HG02759 (cell line): Measurements from ENCODE around the gene SP110.
"Not testable (repeated sequence)": the region's sequence is repeated elsewhere in the genome, so short reads cannot be mapped to it uniquely, and the experiment has no call there.

Source experiments
- ATAC-seq: cut with Tn5 transposase; IDR thresholded peaks from one replicate; pipeline ENCODE4 v1.9.1; 2021; ENCODE audit warnings: mild to moderate bottlenecking, moderate library complexity; ENCODE audit not compliant: unreplicated experiment

Gene SP110

DNA sequence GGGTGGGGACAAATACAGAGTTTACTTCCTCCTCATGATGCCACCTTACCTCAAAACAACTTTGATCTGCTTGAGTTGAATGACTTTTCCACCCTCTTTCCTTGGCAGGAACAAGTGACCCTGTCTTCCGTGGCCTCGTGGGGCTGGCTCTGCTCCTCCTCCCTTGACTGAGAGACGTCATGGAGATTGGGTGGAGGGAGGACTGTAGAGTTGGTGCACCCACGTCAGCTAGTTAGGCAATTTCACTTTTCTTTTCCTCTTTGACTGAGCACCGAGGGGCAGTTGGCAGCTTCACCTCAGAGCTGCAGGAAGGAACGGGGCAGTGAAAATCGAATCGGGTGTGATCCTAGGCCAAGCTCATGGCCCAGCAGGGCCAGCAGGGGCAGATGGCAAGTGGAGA lies 5.7 kb upstream of the SP110 start, which contains the start of gene SP140:
TSS of gene SP140 (plus strand) at position 251 of the 400 bp plus-strand sequence. CDS start at position 360, 109 bp downstream.
- ATAC-seq, result peak; percentile 82

DNA sequence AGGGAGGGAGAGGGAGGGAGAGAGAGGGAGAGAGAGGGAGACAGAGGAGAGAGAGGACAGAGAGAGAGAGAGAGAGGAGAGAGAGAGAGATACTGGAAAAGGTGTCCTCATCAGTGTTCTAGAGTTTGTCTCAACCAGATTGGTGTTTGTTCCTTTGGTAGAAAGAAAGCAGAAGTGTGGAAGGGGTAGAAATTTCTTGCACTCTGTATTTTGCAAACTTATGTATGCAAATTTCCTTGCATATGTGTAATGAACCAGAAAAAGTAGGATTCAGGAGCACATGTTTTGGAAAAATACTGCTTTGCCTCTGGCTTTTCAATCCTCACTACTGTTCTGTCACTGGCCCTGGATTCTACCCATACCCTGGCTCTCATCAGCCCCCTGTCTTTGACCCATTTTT lies 4.7 kb upstream of the SP110 start:
- ATAC-seq, result no peak

DNA sequence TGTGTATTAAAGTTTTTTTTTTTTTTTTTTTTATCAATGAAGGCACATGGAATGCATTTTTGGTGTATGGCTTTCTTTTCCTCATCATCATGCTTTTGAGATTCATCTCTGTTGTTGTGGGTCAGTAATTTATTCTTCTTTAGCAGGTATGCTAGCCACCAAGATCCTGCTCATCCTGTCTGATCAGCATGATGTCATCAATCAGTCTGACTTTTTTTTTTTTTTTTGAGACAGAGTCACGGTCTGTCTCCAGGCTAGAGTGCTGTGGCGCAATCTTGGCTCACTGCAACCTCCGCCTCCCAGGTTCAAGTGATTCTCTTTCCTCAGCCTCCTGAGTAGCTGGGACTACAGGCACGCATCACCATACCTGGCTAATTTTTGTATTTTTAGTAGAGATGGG lies 3.0 kb upstream of the SP110 start:
- ATAC-seq, result not testable (repeated sequence)

DNA sequence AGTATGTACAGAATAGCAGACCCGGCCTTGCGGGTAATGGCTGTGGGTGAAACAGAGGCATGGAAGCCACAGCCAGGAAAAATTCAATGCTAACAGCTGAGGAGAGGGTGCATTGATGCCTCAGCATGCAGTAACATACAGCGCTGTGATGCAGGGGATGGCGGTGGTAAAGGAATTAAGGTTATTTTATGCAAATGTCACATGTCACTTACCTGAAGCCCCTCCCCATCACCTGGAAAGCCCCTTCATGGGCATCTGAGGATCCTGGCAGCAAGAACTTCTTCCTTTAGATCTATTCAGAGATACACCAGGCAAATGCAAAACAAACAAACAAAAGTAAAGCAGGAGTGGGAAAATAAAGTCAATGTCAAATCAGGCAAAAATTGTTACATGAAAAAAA lies 1.7 kb upstream of the SP110 start:
- no peak for ATAC-seq

DNA sequence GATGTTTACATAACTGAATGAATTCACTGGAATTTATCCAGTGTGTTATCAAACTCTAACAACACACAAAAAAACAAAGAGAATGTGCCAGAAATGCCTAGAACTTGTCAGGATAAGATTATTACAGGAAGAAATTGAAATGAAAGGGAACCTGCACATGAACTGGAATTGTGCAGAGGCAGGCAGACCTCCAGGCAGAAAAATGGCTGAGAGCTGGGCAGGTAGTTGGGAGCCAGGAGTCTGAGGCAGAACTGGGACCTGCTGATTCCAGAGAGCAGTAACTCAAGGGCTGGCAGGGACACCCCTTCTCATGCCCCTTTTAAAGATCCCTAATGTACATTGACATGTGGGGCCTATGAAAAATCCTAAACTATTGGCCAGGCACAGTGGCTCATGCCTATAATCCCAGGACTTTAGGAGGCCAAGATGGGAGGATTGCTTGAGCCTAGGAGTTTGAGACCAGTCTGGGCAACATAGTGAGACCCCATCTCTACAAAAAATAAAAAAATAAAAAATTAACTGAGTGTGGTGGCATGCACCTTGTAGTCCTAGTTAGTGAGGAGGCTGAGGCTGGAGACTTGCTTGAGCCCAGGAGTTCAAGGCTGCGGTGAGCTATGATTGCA lies 674 bp upstream of the SP110 start:
- no peak for ATAC-seq

DNA sequence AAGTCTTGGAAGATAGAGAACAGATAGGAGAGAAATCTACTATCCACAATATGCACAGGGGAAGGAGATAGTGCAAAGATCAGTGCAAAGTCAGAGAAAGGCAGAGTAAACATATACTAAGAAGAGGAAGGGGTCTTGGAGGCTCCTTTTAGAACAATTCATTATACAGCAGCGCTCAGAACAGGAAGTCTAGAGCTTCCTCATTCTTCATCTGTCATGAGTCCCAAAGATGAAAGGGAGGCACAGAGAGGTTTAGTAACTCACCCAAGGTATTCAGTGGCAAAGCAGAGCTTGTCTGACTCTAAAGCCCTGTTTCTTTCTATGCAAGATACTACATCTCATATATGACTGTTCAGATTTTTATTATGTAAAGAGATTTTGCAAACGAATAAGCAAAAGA lies 1.4 kb downstream of the SP110 start:
- no peak for ATAC-seq

DNA sequence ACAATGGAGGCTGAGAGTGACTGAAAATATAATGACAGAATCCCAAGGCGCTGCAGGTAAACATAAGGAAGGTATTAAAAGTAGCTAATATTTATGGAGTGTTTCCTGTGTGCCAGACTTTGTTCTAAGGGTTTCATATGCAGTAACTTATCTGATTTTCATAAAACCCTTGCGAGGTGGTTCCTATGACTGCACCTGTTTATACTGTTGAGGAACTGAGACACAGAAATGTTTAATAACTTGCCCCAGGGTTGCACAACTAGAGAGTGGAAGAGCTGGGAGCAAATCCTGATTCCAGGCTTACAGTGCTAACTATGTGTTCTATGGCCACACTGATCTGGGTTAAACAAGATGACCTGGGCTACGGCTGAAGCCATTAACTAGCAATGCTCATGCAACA lies 2.4 kb downstream of the SP110 start:
- ATAC-seq, result no peak

DNA sequence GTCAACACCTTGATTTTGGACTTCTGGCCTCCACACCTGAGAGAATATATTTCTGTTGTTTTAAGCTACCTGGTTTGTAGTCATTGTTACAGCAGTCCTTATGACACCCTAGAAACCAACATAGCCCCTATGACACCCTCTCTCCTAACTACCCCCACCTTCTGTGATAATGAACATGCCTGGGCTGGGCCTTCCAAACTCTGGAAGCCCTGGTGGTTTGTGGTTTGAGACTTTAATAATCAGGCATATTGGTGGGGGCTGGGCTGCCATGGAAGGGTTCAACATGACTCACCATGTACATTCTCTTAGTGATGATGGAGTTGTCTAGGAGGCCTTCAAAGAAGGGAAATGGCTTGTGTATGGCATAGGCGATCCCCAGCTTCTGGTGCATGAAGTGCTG lies 3.3 kb downstream of the SP110 start:
- ATAC-seq, result no peak

DNA sequence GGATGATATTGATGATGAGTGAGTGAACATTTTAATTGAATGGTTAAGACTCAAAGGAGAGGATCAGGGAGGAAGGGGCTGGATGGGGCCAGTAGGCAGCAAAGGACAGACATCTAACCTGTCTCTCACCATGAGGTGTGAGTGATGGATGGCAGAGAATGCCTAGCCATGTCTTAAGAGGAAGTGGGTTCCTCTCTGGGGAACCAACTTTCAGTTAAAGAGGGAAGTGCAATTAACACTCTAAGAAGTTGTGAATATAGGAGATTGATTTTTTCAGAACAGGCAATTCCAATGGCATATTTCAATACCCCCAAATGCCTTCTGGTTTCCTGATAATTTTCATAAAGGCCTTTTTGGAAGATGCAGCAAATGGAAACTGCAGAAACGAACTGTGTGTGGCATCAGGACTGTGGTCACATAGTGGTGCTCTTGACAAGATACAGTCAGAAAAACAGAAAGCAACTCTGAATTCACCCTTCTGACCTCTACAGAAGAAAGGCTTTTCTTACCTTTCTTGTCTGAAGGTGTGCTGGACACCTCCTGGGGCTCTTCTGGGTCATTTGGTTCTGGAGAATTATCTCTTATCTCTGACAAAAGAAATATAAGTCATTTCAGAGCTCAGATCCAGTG lies 10.2 kb downstream of the SP110 start:
- ATAC-seq, result peak; percentile 56

DNA sequence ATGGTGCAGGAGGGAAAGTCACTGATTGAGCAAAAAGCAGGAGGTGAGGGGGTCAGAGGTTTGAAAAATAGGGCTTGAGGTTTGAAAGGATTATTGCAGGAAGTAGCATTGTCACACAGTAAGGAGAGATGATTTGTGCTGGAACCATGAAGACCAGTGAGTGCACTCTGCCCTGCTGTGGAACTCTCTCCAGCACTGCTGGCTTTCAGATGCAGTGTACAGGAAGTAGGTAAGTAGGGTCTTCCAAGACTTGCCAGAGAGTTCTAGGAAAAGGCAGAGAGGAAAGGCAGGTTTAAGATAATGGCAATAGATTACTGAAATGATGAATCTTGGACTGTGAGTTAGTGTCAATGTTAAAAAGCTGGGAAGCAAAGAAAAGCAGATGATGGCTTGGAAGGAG lies 11.2 kb downstream of the SP110 start:
- ATAC-seq, result no peak

DNA sequence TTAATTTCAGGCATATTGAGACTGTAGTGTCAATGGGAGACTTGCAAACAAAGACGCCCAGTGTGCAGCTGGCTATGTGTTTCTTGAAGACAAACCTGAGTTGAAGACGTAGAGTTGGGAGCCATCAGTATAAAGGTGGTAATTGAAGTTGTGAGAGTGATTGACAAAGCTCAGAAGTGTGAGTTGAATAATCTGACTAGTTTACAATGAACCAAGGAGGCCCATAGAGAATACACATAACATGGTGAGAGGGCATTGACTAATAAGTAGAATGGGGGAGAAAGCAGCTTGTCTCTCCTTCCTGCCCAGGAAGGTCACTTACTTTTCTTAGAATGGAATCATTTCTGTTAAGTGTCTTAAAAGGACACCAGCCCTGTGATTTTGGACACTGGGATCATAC lies 14.1 kb downstream of the SP110 start:
- ATAC-seq, result peak; percentile 28

DNA sequence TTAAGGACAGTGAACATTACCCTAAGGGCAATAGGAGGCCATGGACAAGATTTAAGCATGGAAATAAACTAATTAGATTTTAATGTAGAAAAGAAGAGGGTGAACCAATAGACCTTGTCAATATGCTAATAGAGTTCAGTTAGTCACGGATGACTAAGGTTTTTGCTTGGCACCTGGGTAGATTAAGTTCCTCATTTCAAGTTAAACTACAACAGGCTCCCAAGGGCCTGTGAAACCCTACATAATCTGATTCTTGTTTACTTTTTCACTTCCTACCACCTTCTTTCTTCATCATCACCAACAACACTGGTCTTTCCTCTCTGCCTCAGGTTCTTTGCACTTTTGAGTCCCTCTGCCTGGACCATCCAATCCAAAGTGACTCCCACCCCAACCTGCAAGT lies 14.8 kb downstream of the SP110 start:
- ATAC-seq, result peak; percentile 41

DNA sequence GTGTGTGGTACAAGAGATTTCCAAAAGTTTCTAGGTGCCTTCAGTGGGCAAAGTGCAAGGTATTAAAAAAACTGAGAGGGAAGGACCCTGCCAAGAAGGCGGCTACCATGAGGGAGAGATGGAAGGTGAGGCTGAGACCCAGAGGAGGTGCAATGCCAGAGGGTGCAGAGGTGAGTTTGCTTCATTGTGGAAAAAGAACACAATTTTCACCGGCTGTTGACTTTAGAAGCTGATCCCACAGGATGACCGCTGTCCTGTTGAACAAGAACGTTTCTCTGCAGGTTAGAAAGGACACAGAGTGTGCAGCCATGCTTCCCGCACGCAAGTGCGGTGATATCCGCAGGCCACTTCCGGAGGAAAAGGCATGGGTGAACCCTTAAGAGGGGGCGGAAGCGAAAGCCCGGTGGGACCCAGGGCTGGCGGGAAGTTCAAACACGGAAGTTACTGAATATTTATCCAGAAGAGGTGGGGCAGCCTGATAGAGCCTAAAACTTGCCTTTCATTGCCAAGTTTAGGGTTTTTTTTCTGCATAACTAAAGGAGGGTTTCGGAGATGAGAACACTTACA lies 16.6 kb downstream of the SP110 start:
- ATAC-seq, result peak; percentile 66

DNA sequence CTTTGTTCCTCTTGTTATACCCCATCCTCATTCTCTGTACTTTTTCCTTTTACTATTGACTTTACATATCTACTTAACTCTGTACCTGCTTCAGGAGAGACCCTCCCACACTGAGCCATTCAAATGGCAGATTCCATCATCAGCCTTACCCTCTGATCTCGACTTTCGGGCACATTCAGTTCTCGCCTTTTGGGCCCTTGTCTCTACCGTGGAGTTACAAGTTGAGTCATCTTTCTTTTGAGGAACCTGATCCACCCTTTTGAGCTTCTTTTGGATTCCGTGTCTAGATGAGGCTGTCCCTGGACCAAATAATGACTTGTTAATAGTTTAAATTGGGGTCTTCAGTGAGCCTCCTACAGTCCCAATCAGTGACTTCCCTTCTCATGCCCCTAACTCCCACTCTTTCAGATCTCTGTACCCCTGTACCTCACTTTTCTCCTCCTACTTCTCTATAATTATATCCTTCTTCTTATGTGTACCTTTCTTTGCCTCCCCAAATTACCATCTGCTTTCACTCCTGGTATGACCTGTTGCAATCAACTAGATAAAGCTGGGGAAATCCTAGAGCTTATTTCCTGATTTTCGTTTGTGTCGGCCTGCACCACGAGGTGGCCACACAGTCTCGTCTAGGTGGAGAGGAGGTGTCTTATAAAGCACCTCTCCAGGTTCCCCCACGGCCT lies 17.2 kb downstream of the SP110 start:
- peak; percentile 63 for ATAC-seq

DNA sequence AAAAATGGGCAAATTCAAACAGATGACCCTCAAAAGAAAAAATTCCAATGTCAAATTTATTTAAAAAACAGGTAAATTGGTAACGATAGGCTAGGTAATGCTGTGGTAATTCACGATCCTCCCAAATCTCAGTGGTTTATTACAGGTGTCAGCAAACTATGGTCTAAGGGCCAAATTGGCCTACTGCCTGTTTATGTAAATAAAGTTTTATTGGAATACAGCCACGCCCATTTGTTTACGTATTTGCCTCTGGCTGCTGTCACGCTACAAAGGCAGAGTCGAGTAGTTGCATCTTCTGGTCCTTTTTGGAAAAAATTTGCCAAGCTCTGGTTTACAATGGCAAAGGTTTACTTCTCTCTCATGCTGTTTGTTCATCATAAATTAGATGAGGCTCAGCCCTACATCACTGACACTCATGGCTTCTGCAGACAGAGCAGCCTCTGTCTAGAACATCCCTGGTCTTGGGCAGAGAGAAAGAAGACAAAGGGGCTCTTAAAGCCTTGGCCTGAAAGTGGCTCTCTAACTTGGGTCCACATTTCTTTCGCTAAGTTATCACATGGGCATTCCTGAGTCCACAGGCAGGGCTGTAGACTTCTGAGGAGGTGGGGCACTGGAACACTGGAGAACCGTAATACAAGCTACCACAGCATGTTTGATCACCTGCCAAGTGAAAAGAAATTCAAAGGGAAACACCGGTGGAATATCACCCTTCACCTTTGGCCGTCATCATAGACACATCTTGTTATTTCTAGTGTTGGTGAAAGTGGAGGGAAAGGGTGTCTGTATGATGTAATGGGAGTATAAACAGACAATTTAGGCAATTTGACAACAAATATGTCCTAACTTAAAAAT lies 34.8 kb downstream of the SP110 start:
- no peak for ATAC-seq

DNA sequence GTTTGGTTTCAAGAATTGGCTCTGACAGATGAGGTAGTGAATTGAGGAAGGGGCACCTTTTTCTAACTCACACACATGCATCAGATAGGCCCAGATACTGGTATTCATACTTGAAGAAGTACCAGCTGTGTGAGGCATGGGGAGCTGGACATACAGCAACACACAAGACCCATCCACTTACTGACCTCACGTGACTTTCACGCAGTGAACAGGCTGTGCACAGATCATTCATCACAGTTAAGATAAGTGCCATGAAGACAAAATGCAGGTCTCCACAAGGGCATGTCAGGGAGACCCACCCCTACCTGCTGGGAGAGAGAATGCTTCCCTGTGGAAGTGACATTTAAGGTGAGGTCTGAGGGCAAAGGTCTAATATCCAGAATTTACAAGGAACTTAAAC lies 38.6 kb downstream of the SP110 start:
- no peak for ATAC-seq

DNA sequence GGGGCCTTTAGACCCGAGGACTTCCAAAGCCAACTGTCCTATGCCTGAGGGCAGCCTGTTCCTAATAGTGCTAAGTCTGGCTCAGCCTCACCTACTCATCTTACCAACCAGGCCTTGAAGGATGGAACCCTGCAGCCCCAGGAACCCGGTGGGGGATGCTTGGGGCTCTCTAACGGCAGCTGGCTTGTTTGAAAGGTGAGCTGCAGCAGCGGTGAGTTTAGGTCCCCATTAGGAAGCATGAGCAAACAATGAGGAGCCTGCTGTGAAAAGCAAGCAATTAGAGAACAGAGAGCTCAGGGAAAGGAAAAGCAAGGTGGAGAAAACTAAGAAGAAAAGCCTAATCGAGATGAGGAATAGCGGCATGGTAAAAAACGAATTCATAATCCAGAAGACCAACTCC lies 39.9 kb downstream of the SP110 start:
- ATAC-seq, result no peak

DNA sequence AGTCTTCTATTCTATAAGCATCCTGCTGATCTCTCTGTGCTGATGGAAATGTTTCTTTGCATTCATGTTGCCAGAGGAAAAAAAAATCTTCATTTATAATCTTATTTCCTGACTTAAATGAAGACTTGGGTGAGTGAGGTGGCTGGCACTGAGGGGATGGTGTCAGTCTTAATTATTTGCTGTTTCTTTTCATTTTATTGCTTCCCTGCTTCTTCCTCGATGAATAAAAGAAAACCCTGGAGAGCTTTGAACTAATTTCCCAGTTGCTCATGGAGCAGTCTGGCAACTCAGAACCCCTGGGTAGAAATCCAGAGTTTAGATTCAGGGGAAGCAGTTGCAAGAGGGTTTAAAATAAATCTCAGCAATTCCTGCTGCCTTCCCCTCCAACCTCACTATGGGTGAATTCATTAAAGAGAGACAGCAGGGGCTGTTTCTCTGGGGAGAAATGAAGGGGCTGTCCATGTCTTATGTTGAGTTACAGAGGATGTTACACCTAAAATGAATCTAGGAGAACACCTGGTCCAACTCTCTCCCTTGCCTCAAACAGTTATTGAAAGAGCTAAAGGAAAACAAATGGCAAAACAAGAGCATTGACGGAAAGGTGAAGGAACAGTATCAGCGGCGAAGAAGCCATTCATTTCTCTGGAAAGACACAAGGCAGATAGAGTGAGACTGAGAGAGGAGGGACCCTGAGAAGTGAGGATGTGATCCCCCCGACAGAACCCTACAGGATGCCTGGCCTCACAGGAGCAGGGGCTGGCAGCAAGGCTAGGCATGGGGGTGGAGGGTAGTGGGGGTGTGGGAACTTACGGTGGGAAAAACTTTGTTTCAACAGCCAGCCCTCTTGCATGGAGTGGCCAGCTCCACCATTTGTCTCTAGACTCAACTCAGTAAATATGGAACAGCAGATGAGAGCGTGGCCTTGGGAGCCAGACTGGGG lies 41.0 kb downstream of the SP110 start:
- ATAC-seq, result no peak

DNA sequence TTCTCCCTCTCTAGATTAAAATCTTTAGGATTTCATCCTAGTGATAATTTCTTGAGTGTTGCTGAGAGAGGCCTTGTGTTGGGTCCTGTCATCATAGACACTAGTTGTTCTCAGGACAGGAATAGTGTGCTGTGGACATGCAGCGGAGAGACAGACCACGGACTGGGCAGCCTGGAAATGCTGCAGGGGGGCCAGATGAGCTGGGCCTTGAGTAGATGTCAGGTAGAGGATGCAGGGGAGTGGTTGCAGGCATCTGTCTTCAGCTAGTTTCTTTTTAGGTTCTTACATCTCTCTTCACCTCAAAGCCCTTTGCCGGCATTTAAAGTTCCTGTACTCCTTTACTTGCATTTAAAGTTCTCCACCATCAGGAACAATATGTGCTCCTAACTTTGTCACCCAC lies 42.8 kb downstream of the SP110 start:
- ATAC-seq, result no peak

DNA sequence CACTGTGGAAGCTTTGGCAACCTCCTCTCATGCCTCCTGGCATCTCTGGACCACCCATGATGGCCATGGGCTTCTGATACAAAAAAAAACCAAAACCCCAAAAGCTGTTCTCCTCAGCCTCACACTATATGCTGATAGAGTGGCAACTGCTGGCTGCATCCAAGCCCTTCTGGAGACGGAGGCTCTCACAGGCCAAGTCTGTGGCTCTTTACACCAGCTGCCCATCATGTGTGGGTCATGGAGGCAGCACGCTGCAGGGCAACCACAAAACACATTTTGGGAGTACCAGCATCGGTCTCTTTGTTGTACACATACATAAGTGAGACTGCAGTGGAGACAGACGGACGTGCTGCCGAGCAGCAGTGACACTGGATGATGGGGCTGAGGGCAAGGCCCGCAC lies 45.3 kb downstream of the SP110 start:
- ATAC-seq, result no peak
